ENCODE results near the gene PTGDR2.

DNA sequence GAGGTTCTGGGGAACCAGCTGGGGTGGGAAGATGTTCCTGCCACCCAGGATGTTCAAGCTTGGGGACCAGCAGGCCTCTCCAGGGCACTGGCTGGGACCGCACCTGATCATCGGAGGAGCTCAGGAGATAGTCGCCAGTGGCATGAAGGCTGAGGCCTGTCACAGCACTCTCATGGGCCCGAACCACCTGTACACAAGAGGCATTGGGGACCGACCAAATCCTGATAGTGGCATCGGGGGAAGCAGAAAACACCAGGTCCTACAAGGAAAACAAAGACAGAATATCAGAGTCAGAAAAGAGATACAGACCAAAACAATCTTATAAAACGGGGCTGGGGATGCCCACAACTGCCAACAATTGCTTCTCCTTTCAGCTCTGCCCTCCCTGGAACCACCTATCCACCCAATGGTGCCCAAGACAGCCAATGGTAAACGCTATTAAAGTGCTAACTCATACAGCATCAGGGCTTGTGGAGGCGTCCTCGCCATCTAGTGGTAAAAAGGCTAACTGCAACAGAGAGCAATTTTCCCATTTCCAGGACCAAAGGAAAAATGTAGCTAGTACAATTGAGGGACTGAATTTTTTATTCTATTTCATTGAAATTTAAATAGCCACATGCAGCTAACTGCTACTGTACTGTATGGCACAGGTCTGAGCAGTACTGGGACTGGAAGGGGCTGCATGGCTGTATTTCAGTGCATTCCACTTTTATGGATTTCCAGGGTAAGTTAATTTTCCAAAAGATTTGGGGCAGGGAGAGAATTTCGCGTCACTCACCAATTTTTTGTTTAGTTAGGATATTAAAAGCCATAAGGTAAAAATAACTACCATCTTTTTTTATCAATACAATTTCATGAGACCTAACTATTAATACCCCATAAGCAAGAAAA lies 43.5 kb upstream of the PTGDR2 start:
- TF ChIP-seq EZH2phosphoT487 (IDR thresholded peaks at IDR 0.05; ENCODE audit: borderline replicate concordance, low read length) (no peak), EZH2 (IDR thresholded peaks at IDR 0.05; ENCODE audit: low read length, unreplicated experiment) (no peak)
- TF ChIP-seq, protein P1, sequence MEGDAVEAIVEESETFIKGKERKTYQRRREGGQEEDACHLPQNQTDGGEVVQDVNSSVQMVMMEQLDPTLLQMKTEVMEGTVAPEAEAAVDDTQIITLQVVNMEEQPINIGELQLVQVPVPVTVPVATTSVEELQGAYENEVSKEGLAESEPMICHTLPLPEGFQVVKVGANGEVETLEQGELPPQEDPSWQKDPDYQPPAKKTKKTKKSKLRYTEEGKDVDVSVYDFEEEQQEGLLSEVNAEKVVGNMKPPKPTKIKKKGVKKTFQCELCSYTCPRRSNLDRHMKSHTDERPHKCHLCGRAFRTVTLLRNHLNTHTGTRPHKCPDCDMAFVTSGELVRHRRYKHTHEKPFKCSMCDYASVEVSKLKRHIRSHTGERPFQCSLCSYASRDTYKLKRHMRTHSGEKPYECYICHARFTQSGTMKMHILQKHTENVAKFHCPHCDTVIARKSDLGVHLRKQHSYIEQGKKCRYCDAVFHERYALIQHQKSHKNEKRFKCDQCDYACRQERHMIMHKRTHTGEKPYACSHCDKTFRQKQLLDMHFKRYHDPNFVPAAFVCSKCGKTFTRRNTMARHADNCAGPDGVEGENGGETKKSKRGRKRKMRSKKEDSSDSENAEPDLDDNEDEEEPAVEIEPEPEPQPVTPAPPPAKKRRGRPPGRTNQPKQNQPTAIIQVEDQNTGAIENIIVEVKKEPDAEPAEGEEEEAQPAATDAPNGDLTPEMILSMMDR (conservative IDR thresholded peaks at IDR 0.05; ENCODE audit: low read depth, low read length), result peak; percentile 97
